ENCODE data around the gene ATP5PF.
"Not testable (repeated sequence)": the region's sequence is repeated elsewhere in the genome, so short reads cannot be mapped to it uniquely, and the experiment has no call there.

ATP5PF gene
- 20.2 to 49.7 (median 36.5) reads per million in 17 experiments for total RNA-seq

GRCh38 chr21:25734904-25735645 is at the start of gene ATP5PF, which contains the start of gene GABPA:
Gene ATP5PF, minus strand, starts transcription at chr21:25734904. Its CDS starts 5,110 bp downstream, at chr21:25729794.
Gene GABPA, plus strand, starts transcription at chr21:25734972. Its CDS starts 6,627 bp downstream, at chr21:25741599.
- DNase-seq, result peak; percentile 98 to 99 (median 99)

GRCh38 chr21:25778126-25778875 is 43.6 kb upstream of the ATP5PF start:
- not testable (repeated sequence) for DNase-seq

GRCh38 chr21:25776440-25776839 is 41.7 kb upstream of the ATP5PF start:
- DNase-seq, result no peak

GRCh38 chr21:25772686-25773085 is 38.0 kb upstream of the ATP5PF start:
- DNase-seq, result peak; percentile 13 to 66 (median 39)

- DNase-seq, result no peak
These were observed 33.2 kb upstream of the ATP5PF start for GRCh38 chr21:25767921-25768320.

GRCh38 chr21:25764065-25764464 is 29.4 kb upstream of the ATP5PF start:
- no peak for DNase-seq

GRCh38 chr21:25760677-25761076 is 26.0 kb upstream of the ATP5PF start:
- DNase-seq, result no peak

GRCh38 chr21:25760061-25760460 is 25.4 kb upstream of the ATP5PF start:
- no peak for DNase-seq

GRCh38 chr21:25759573-25759972 is 24.9 kb upstream of the ATP5PF start:
- no peak for DNase-seq

GRCh38 chr21:25757531-25757930 is 22.8 kb upstream of the ATP5PF start:
- DNase-seq, result no peak

GRCh38 chr21:25756190-25756932 is 21.7 kb upstream of the ATP5PF start:
- DNase-seq, result no peak

GRCh38 chr21:25752416-25752815 is 17.7 kb upstream of the ATP5PF start:
- DNase-seq, result no peak

GRCh38 chr21:25750085-25750484 is 15.4 kb upstream of the ATP5PF start:
- no peak for DNase-seq

GRCh38 chr21:25744854-25745253 is 10.2 kb upstream of the ATP5PF start:
- no peak for DNase-seq

- DNase-seq, result peak in 3 of 4 experiments; percentile 11 to 45 (median 27)
These were observed 8.2 kb upstream of the ATP5PF start for GRCh38 chr21:25742900-25743299.

GRCh38 chr21:25737421-25737820 is 2.7 kb upstream of the ATP5PF start:
- DNase-seq, result no peak

- peak; percentile 71 to 88 (median 81) for DNase-seq
These were observed 1.2 kb upstream of the ATP5PF start for GRCh38 chr21:25735646-25736597.

- no peak for DNase-seq
These were observed 125 bp downstream of the ATP5PF start for GRCh38 chr21:25734654-25734903.

GRCh38 chr21:25733859-25734653 is 648 bp downstream of the ATP5PF start:
- peak; percentile 55 to 75 (median 60) for DNase-seq

- no peak for DNase-seq
These were observed 2.5 kb downstream of the ATP5PF start for GRCh38 chr21:25732091-25732760.

- peak; percentile 67 to 87 (median 80) for DNase-seq
These were observed 12.1 kb downstream of the ATP5PF start for GRCh38 chr21:25722631-25723030.

All from suppressor macrophage (primary cell).